GM12878 (cell line): ENCODE data around the gene TEX261. TPM values are rescaled to one million over a fixed set of nuclear protein-coding genes. Genes with fewer than 3 reads are reported as not detected.

Source experiments
- ATAC-seq: fragments of 200-7000 bp; cut with Tn5 transposase; 3 replicates; pipeline ENCODE4 v1.9.1; 2020; ENCODE audit warnings: mild to moderate bottlenecking, moderate library complexity
- BruUV-seq: library from RNA; stranded (reverse); fragments of 400-500 nt; replicated peaks from 2 replicates; lab custom pipeline; 2021; lab: Mats Ljungman, UMichigan
- CTCF ChIA-PET: fragments of 300-600 bp; sonication (Branson Sonifier 250); formaldehyde crosslinking; extraction: SDS; loops from one replicate; lab custom pipeline; 2021; ENCODE audit warnings: inconsistent platforms; lab: Yijun Ruan, JAX
- POLR2A ChIA-PET: fragments of 350-600 bp; formaldehyde crosslinking; extraction: SDS; loops from one replicate; lab custom pipeline; 2021; ENCODE audit warnings: inconsistent platforms; lab: Charles Lee
- RAD21 ChIA-PET: fragments of 300-600 bp; sonication (Branson Sonifier 250); formaldehyde crosslinking; loops from one replicate; lab custom pipeline; 2023; ENCODE audit warnings: antibody characterized with exemption; ENCODE audit not compliant: unreplicated experiment; lab: Charles Lee
- SMC1A ChIA-PET: fragments of 300-600 bp; sonication (Branson Sonifier 250); formaldehyde crosslinking; loops from one replicate; lab custom pipeline; 2023; ENCODE audit not compliant: unreplicated experiment, uncharacterized antibody; lab: Charles Lee
- DNase-seq: peaks from one replicate; pipeline ENCODE4 v3.0.0-alpha.2; 2011; ENCODE audit warnings: low read depth, low spot score
- FAIRE-seq: peaks from 3 replicates; lab custom pipeline; 2011; peaks lifted over from hg19 to GRCh38; lab: Jason Lieb, UNC
- H2AFZ ChIP-seq: 2 replicates; pipeline ENCODE4 v1.6.0; 2011; ENCODE audit warnings: low read depth, low read length, control low read depth; ENCODE audit not compliant: control insufficient read depth
- H3K27ac ChIP-seq: 2 replicates; pipeline ENCODE4 v1.5.1; 2011; ENCODE audit warnings: control low read depth; ENCODE audit not compliant: control insufficient read depth, insufficient read depth
- H3K27me3 ChIP-seq, 2 experiments: replicated peaks in 1 of 2; 2 replicates each; pipeline versions ENCODE4 v1.6.0 to v1.6.1; 2011; ENCODE audit warnings: low read length in 1 of 2; ENCODE audit not compliant: control insufficient read depth in 2 of 2, insufficient read depth in 2 of 2
- H3K36me3 ChIP-seq, 2 experiments: 2 replicates each; pipeline ENCODE4 v1.5.1; 2011; ENCODE audit warnings: low read length in 1 of 2; ENCODE audit not compliant: control insufficient read depth in 2 of 2, insufficient read depth in 2 of 2
- H3K4me1 ChIP-seq: 2 replicates; pipeline ENCODE4 v1.6.1; 2011; ENCODE audit warnings: mild to moderate bottlenecking, low read length, moderate library complexity, mixed read lengths; ENCODE audit not compliant: control insufficient read depth, insufficient read depth
- H3K4me2 ChIP-seq: 2 replicates; pipeline ENCODE4 v1.6.0; 2011; ENCODE audit warnings: control low read depth; ENCODE audit not compliant: control insufficient read depth, insufficient read depth
- H3K4me3 ChIP-seq: fragments of 200-600 bp; sonication (generic); 2 replicates; pipeline ENCODE4 v1.5.1; 2016
- H3K79me2 ChIP-seq: 2 replicates; pipeline ENCODE4 v1.6.0; 2011; ENCODE audit warnings: low read length; ENCODE audit not compliant: control insufficient read depth, insufficient read depth
- H3K9ac ChIP-seq: 2 replicates; pipeline ENCODE4 v1.8.0; 2011; ENCODE audit warnings: low read length, control low read depth, mixed read lengths; ENCODE audit not compliant: control insufficient read depth, insufficient read depth
- H3K9me3 ChIP-seq: replicated peaks from 3 replicates; pipeline ENCODE4 v1.5.1; 2011; ENCODE audit warnings: mild to moderate bottlenecking, low read length; ENCODE audit not compliant: control insufficient read depth, insufficient read depth
- H4K20me1 ChIP-seq: 2 replicates; pipeline ENCODE4 v1.6.0; 2011; ENCODE audit not compliant: control insufficient read depth, insufficient read depth
- BHLHE40 ChIP-seq, 2 experiments: fragments of 450-650 bp in 1 of 2; IDR thresholded peaks; 2 replicates each; pipeline ENCODE4 v1.6.1; 2011 to 2017; ENCODE audit warnings: low read depth in 2 of 2, borderline replicate concordance in 1 of 2, improper control_type of control experiment in 1 of 2, low read length in 1 of 2, mild to moderate bottlenecking in 1 of 2
- CTCF ChIP-seq, 3 experiments: IDR thresholded peaks in 2 of 3; conservative IDR thresholded peaks in 1 of 3; 2 replicates each; pipeline ENCODE4 v1.5.1; 2011; ENCODE audit warnings: low read depth in 3 of 3, low read length in 3 of 3, mild to moderate bottlenecking in 3 of 3, control low read depth in 2 of 3, moderate library complexity in 2 of 3, inconsistent platforms in 1 of 3, mixed read lengths in 1 of 3; ENCODE audit not compliant: control insufficient read depth in 2 of 3, insufficient read depth in 1 of 3; ENCODE audit errors: extremely low read depth in 1 of 3
- SREBF2 ChIP-seq: IDR thresholded peaks from 2 replicates; pipeline ENCODE4 v1.6.1; 2012; ENCODE audit warnings: mild to moderate bottlenecking, low read length
- ZBTB4 ChIP-seq: fragments of 450-650 bp; formaldehyde crosslinking; IDR thresholded peaks from 2 replicates; pipeline ENCODE4 v1.4.0; 2022; ENCODE audit warnings: mild to moderate bottlenecking, moderate library complexity
- ZNF24 ChIP-seq: fragments of 450-650 bp; IDR thresholded peaks from 2 replicates; pipeline ENCODE4 v1.6.1; 2017; ENCODE audit warnings: antibody characterized with exemption, mild to moderate bottlenecking
- WGBS: methylation state at CpG from one replicate; pipeline ENCODE4 v1.1.6; 2016; ENCODE audit warnings: low lambda C conversion rate; ENCODE audit not compliant: insufficient replicate concordance, insufficient coverage; ENCODE audit errors: missing lambda C conversion rate; 5-methylcytosine and 5-hydroxymethylcytosine counted together
- in situ Hi-C: fragments of 300-500 bp; cut with MboI; formaldehyde crosslinking; loops from 9 replicates; pipeline ENCODE4 v1.14.3; 2018; ENCODE audit warnings: mixed read lengths
- intact Hi-C: fragments of 100-400 bp; cut with micrococcal nuclease; formaldehyde crosslinking; loops from one replicate; pipeline ENCODE4 v1.14.2; 2022; ENCODE audit not compliant: unreplicated experiment
- polyA plus RNA-seq, 11 experiments: library from polyadenylated mRNA; depleted of rRNA in 4 of 11; unstranded in 6 of 11; stranded (reverse) in 5 of 11; fragments of >200 nt; fragmentation: Nextera tagmentation in 4 of 11; fragmentation: Illumina TruSeq in 1 of 11; extraction: Ambion mirVana in 4 of 11; extraction: Trizol in 1 of 11; gene quantifications; 1 replicate in 1 of 11; 2 replicates in 10 of 11; pipeline versions ENCODE4 v1.2.1 to v1.2.3, GENCODE V29; 2011 to 2016; ENCODE audit warnings: inconsistent platforms in 2 of 11, missing spikeins in 2 of 11, low read depth in 1 of 11
- total RNA-seq, 4 experiments: library from RNA; depleted of rRNA in 3 of 4; stranded (reverse); fragments of >200 nt in 3 of 4; fragmentation: Illumina TruSeq in 1 of 4; extraction: Trizol in 1 of 4; gene quantifications; 2 replicates each; pipeline versions ENCODE4 v1.2.1 to v1.2.3, GENCODE V29; 2013 to 2021
- TF ChIP-seq, protein P1 (sequence below): fragments of 450-650 bp; formaldehyde crosslinking; IDR thresholded peaks from 2 replicates; pipeline ENCODE4 v1.4.0; 2020; ENCODE audit warnings: mild to moderate bottlenecking, moderate library complexity

TEX261 gene
- total and polyA plus RNA-seq, 10 of the 15 experiments (the other 5 are each of a cell fraction or from before 2014, with no cell fraction given) = 5.5 to 75.6 (median 40.3) TPM

DNA sequence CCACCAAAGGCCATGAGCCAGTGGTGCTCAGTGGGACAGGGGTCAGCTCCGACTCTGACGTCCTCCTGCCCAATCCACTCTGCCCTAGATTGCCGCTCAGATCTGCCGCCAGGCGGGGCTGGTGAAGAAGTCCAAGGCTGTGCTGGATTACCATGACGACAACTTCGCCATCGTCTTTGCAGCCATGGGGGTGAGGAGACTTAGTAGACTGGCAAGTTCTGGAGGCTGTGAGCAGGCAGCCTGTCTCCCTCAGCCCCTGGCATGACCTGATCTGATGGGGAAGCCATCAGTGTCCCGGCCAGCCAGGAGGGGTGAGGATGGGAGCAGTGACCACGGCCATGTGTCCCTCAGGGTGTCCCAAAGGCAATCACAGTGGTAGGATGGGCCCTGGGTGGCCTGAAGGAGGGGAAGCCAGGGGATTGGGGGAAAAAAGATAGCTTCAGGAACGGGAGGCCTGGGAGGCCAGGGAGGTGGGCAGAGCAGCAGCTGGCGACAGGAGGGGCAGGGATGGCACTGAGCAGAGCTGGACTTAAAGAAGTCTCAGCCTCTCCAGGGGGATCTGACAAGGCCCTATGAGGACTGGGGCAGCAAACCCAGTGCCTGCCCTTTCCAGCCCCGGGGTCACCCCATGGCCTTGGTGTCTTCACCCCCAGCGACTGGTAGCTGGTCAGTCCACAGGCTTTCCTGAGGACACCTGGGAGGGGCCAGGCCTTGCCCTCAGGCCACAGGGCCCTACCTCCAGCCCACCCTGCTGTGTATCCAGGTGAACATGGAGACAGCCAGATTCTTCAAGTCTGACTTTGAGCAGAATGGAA lies 33.6 kb downstream of the TEX261 start (continued):
- TF ChIP-seq, protein P1, sequence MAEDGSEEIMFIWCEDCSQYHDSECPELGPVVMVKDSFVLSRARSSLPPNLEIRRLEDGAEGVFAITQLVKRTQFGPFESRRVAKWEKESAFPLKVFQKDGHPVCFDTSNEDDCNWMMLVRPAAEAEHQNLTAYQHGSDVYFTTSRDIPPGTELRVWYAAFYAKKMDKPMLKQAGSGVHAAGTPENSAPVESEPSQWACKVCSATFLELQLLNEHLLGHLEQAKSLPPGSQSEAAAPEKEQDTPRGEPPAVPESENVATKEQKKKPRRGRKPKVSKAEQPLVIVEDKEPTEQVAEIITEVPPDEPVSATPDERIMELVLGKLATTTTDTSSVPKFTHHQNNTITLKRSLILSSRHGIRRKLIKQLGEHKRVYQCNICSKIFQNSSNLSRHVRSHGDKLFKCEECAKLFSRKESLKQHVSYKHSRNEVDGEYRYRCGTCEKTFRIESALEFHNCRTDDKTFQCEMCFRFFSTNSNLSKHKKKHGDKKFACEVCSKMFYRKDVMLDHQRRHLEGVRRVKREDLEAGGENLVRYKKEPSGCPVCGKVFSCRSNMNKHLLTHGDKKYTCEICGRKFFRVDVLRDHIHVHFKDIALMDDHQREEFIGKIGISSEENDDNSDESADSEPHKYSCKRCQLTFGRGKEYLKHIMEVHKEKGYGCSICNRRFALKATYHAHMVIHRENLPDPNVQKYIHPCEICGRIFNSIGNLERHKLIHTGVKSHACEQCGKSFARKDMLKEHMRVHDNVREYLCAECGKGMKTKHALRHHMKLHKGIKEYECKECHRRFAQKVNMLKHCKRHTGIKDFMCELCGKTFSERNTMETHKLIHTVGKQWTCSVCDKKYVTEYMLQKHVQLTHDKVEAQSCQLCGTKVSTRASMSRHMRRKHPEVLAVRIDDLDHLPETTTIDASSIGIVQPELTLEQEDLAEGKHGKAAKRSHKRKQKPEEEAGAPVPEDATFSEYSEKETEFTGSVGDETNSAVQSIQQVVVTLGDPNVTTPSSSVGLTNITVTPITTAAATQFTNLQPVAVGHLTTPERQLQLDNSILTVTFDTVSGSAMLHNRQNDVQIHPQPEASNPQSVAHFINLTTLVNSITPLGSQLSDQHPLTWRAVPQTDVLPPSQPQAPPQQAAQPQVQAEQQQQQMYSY = no peak
- no peak for TF ChIP-seq SREBF2
- no peak for TF ChIP-seq ZNF24
- no peak for TF ChIP-seq BHLHE40 (IDR thresholded peaks at IDR 0.05; ENCODE audit: borderline replicate concordance in 1 of 2, low read depth in 2 of 2, low read length in 1 of 2)

GRCh38 chr2:70959851-70960832 lies 34.5 kb downstream of the TEX261 start:
- Histone ChIP-seq H3K36me3 (no peaks in the 10 kb centered on the region), H3K4me2 (no peak overlapping the region), H3K4me3 (no peak overlapping the region), H3K4me1 (no peaks in the 10 kb centered on the region), H3K27ac (no peak overlapping the region), H3K27me3 (peaks cover 0 to 3% of the 10 kb centered on the region in 2 experiments; a peak in 1 of 4 replicates), H2AFZ (no peak overlapping the region), H3K9ac (no peak overlapping the region), H3K79me2 (no peaks in the 10 kb centered on the region), H4K20me1 (no peaks in the 10 kb centered on the region), H3K9me3 (no peaks in the 10 kb centered on the region)
- ChIA-PET CTCF (interaction anchor here (1.6 to 1.9 kb wide), 4 partner anchors 10 to 90 kb away, joined by 3 to 8 read pairs (median 4); no protein-coding TSS in a partner anchor), SMC1A (no interaction called here), RAD21 (no interaction called here), POLR2A (no interaction called here)
- ATAC-seq (no peak), FAIRE-seq (no peak), DNase-seq (no peak)
- WGBS = 43% methylated on average over 16 of the region's 17 CpGs
- in situ Hi-C loops (no loop called here), intact Hi-C loops (no loop called here)
- TF ChIP-seq ZBTB4 (CRISPR knock-in tag) (no peak), CTCF (IDR thresholded peaks at IDR 0.05 in 2 of 3, conservative IDR thresholded peaks at IDR 0.05 in 1 of 3; ENCODE audit: control insufficient read depth in 2 of 3, extremely low read depth in 1 of 3, insufficient read depth in 1 of 3, low read depth in 3 of 3, low read length in 3 of 3) (peak in 1 of 3 experiments; percentile 28; a peak in 1 of 6 replicates)
- BruUV-seq = no TSS peak
